GM23248 (cell line): ENCODE measurements around the gene KLHDC8B. TPM values are rescaled to one million over a fixed set of nuclear protein-coding genes. Genes with fewer than 3 reads are reported as not detected.

Experiments used
- DNase-seq: peaks from one replicate; pipeline ENCODE4 v3.0.0-alpha.2; 2015
- H2AFZ ChIP-seq: fragments of 200-600 bp; sonication (generic); 2 replicates; pipeline ENCODE4 v1.6.1; 2016; ENCODE audit warnings: antibody characterized with exemption
- H3F3A ChIP-seq: fragments of 200-600 bp; sonication (generic); 2 replicates; pipeline ENCODE4 v1.6.1; 2016; ENCODE audit warnings: mild to moderate bottlenecking, antibody characterized with exemption, mixed run types; ENCODE audit not compliant: insufficient read depth
- H3K27ac ChIP-seq: fragments of 200-600 bp; sonication (generic); 2 replicates; pipeline ENCODE4 v1.5.1; 2016; ENCODE audit warnings: mild to moderate bottlenecking
- H3K27me3 ChIP-seq: fragments of 200-600 bp; sonication (generic); replicated peaks from 2 replicates; pipeline ENCODE4 v1.6.1; 2016; ENCODE audit warnings: mild to moderate bottlenecking; ENCODE audit not compliant: insufficient read depth
- H3K36me3 ChIP-seq: fragments of 200-600 bp; sonication (generic); 2 replicates; pipeline ENCODE4 v1.6.1; 2016; ENCODE audit warnings: low read depth, mild to moderate bottlenecking
- H3K4me1 ChIP-seq: fragments of 200-600 bp; sonication (generic); 2 replicates; pipeline ENCODE4 v1.6.1; 2016; ENCODE audit warnings: mild to moderate bottlenecking; ENCODE audit not compliant: insufficient read depth
- H3K4me2 ChIP-seq: fragments of 200-600 bp; sonication (generic); one replicate; pipeline ENCODE4 v1.6.1; 2016; ENCODE audit warnings: mild to moderate bottlenecking; ENCODE audit not compliant: unreplicated experiment
- H3K4me3 ChIP-seq: fragments of 200-600 bp; sonication (generic); 2 replicates; pipeline ENCODE4 v1.5.1; 2016; ENCODE audit warnings: mild to moderate bottlenecking
- H3K79me2 ChIP-seq: fragments of 200-600 bp; sonication (generic); 2 replicates; pipeline ENCODE4 v1.6.1; 2016; ENCODE audit warnings: mild to moderate bottlenecking; ENCODE audit not compliant: insufficient read depth
- H3K9ac ChIP-seq: fragments of 200-600 bp; sonication (generic); 2 replicates; pipeline ENCODE4 v1.6.1; 2016; ENCODE audit warnings: mild to moderate bottlenecking
- H3K9me2 ChIP-seq: fragments of 200-600 bp; sonication (generic); 2 replicates; pipeline ENCODE4 v1.6.1; 2016; ENCODE audit warnings: mixed run types, mild to moderate bottlenecking, moderate library complexity; ENCODE audit not compliant: insufficient read depth
- H3K9me3 ChIP-seq: fragments of 200-600 bp; sonication (generic); one replicate; pipeline ENCODE4 v1.6.1; 2017; ENCODE audit warnings: low read depth
- H4K20me1 ChIP-seq: fragments of 200-600 bp; sonication (generic); 2 replicates; pipeline ENCODE4 v1.6.0; 2016; ENCODE audit not compliant: insufficient read depth
- EZH2 ChIP-seq: fragments of 200-600 bp; sonication (generic); IDR thresholded peaks from 2 replicates; pipeline ENCODE4 v1.6.1; 2018; ENCODE audit warnings: antibody characterized with exemption, mild to moderate bottlenecking; ENCODE audit not compliant: insufficient read depth, poor library complexity, severe bottlenecking
- EZH2phosphoT487 ChIP-seq: fragments of 200-600 bp; sonication (generic); IDR thresholded peaks from 2 replicates; pipeline ENCODE4 v1.6.1; 2018; ENCODE audit warnings: antibody characterized with exemption, moderate library complexity, mild to moderate bottlenecking, low read depth; ENCODE audit not compliant: insufficient read depth
- WGBS, 2 experiments: methylation state at CpG; one replicate each; pipeline ENCODE4 v1.1.6; 2015 to 2017; ENCODE audit warnings: low lambda C conversion rate in 2 of 2, low coverage in 1 of 2; ENCODE audit errors: missing lambda C conversion rate in 2 of 2; 5-methylcytosine and 5-hydroxymethylcytosine counted together
- in situ Hi-C: fragments of 300-500 bp; cut with MboI; formaldehyde crosslinking; loops from 2 replicates; pipeline ENCODE4 v1.15.0; 2020
- polyA plus RNA-seq: library from polyadenylated mRNA; unstranded; fragments of >200 nt; fragmentation: Nextera tagmentation; extraction: Ambion mirVana; gene quantifications from 2 replicates; pipeline ENCODE4 v1.2.1, GENCODE V29; 2016
- total RNA-seq: library from RNA; depleted of rRNA; stranded (reverse); fragments of >200 nt; shearing (Covaris generic); gene quantifications from 2 replicates; pipeline ENCODE4 v1.2.3, GENCODE V29; 2014

The KLHDC8B gene
- total and polyA plus RNA-seq, 2 experiments from 2014 or later, result 13.5 to 19.5 TPM

- Histone ChIP-seq H3K27ac (no peak overlapping the region), H3K36me3 (no peaks in the 10 kb centered on the region; the same call in 1 of the 2 replicates), H3K9me3 (no peaks in the 10 kb centered on the region), H3F3A (no peaks in the 10 kb centered on the region), H3K4me1 (peaks cover 6% of the 10 kb centered on the region), H2AFZ (no peak overlapping the region), H3K79me2 (peaks cover 39% of the 10 kb centered on the region), H3K27me3 (no peaks in the 10 kb centered on the region), H3K4me2 (no peak overlapping the region), H3K9ac (no peak overlapping the region), H4K20me1 (no peaks in the 10 kb centered on the region), H3K9me2 (no peaks in the 10 kb centered on the region), H3K4me3 (no peak overlapping the region)
- TF ChIP-seq EZH2phosphoT487, result no peak
- no peak for TF ChIP-seq EZH2
- no peak for DNase-seq
- WGBS, 2 experiments, result 87 to 92% methylated on average over 8 of the region's 8 CpGs
- in situ Hi-C loops, result loop anchor here (25.0 kb wide), 1 partner anchor 274 kb away; the partner anchor contains the start of gene NICN1
Measured at GRCh38 chr3:49163609-49164008, 7.8 kb upstream of the KLHDC8B start.

GRCh38 chr3:49164983-49165720, 6.2 kb upstream of the KLHDC8B start:
- Histone ChIP-seq H3K4me2 (peak overlapping the region; percentile 99), H3F3A (no peaks in the 10 kb centered on the region), H3K79me2 (peaks cover 39% of the 10 kb centered on the region), H3K4me1 (peaks cover 6% of the 10 kb centered on the region), H3K9ac (peak overlapping the region; percentile 94), H3K9me2 (no peaks in the 10 kb centered on the region), H3K27ac (peak overlapping the region; percentile 48), H2AFZ (no peak overlapping the region), H4K20me1 (no peaks in the 10 kb centered on the region), H3K4me3 (peak overlapping the region; percentile 94), H3K27me3 (no peaks in the 10 kb centered on the region), H3K36me3 (no peaks in the 10 kb centered on the region; the same call in 1 of the 2 replicates), H3K9me3 (no peaks in the 10 kb centered on the region)
- WGBS, 2 experiments, result 26 to 29% methylated on average over 6 of the region's 6 CpGs
- TF ChIP-seq EZH2, result no peak
- no peak for TF ChIP-seq EZH2phosphoT487
- in situ Hi-C loops, result loop anchor here (25.0 kb wide), 1 partner anchor 272 kb away; the partner anchor contains the start of gene NICN1
- peak; percentile 32 for DNase-seq

- Histone ChIP-seq H3K27ac (peak within 1 kb of the TSS; percentile 48), H4K20me1 (no peaks in the 10 kb centered on the region), H3K79me2 (peaks cover 39% of the 10 kb centered on the region), H3K4me1 (peaks cover 11% of the 10 kb centered on the region), H3K36me3 (no peaks in the 10 kb centered on the region; the same call in 1 of the 2 replicates), H3K4me3 (peak within 1 kb of the TSS; percentile 94), H2AFZ (peak within 1 kb of the TSS; percentile 100), H3K4me2 (peak within 1 kb of the TSS; percentile 99), H3K27me3 (no peaks in the 10 kb centered on the region), H3F3A (no peaks in the 10 kb centered on the region), H3K9me2 (no peaks in the 10 kb centered on the region), H3K9ac (peak within 1 kb of the TSS; percentile 94), H3K9me3 (no peaks in the 10 kb centered on the region)
- 3 to 5% methylated on average over 51 to 54 of the region's 69 CpGs for WGBS, 2 experiments
- TF ChIP-seq EZH2phosphoT487 (no peak), EZH2 (no peak)
- in situ Hi-C loops, result loop anchor here (25.0 kb wide), 1 partner anchor 271 kb away; the partner anchor contains the start of gene NICN1
- peak; percentile 88 for DNase-seq
Measured at GRCh38 chr3:49165771-49166751, 5.3 kb upstream of the KLHDC8B start, which contains the start of gene CCDC71. TSS of gene CCDC71 (minus strand) at chr3:49166331. CDS start at chr3:49164208, 2,123 bp downstream.
